ENCODE measurements around the gene MCC. TPM values are rescaled to one million over a fixed set of nuclear protein-coding genes. Genes with fewer than 3 reads are reported as not detected.

The MCC gene
- 47.7 TPM for total RNA-seq

GRCh38 chr5:113487781-113488644, at the start of gene MCC:
Gene MCC, minus strand, starts transcription at chr5:113488453.
- DNase-seq, result peak; percentile 48

DNA sequence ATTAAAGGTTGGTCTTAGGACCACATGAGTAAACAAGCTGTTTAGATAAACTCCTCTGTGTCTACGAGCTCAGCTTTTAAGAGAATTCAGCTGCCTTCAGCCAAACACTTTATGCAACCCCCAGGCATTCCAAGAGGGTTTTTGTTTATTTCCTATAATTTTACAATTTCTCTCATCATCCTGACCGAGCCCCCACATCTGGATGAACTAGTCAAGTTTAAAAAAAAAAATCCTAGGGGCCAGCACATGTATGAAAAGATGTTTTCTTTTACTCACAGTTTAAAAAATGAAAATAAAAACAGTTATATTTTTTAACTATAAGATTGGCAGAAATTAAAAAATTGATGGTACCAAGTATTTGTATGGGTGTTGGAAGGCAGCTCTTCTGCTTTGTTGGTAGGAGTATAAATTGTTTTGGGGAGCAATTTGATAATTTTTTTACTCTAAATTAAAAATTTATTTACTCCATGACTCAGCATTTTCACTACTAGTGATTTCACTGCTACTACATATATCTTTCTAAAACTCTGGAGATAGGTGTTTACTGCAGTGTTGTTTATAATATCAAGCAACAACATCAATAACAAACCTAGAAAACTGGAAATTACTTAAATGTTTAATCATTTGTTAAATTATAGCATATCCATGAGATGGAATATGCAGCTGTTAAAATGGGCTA, 43.4 kb upstream of the MCC start:
- DNase-seq, result no peak

DNA sequence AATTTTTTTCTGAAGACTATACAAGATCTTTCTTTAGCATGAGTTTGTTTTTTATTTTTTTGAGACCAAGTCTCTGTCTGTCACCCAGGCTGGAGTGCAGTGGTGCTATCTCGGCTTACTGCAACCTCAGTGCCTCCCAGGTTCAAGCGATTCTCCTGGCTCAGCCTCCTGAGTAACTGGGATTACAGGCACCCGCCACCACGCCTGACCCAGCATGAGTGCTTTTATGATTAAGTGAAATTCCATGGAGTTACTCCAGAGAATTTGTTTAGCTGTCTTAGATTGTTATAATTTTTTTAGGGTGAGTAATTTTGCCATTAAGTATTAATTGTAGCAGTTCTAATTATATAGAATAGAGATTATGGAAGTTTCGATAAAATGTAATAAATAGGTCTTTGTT, 39.5 kb upstream of the MCC start:
- DNase-seq, result no peak

DNA sequence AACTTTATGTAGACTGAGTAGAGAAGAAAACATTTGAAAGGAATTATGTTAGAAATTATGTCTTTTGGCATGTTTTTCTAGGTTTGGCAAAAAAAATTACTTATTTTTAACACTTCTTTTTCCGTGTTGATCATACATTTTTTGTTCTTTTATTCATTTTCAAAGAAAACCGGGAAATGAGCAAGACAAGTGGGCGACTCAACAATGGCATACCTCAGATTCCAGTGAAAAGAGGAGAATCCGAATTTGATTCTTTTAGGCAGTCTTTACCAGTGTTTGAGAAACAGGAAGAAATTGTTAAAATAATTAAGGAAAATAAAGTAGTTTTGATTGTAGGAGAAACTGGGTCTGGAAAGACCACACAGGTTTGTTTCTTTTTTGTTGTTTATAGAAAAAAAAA, 38.2 kb upstream of the MCC start:
- no peak for DNase-seq

DNA sequence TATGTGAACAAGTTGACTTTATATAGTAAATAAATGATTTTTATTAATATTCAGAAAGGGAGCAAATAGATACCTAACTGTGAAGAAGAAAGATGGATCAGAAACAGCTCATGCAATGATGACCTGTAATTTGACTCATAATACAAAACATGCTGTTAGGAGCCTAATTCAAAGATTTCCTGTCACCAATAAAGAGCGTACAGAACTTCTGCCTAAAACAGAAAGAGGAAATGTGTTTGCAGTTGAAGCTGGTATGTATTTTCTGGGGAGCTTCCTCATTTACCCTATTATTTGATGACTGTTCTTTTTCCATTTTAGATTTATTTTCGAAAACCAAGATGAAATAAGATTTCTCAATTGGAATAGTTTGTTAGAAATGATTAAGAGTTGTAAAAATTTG, 36.7 kb upstream of the MCC start:
- DNase-seq, result no peak

DNA sequence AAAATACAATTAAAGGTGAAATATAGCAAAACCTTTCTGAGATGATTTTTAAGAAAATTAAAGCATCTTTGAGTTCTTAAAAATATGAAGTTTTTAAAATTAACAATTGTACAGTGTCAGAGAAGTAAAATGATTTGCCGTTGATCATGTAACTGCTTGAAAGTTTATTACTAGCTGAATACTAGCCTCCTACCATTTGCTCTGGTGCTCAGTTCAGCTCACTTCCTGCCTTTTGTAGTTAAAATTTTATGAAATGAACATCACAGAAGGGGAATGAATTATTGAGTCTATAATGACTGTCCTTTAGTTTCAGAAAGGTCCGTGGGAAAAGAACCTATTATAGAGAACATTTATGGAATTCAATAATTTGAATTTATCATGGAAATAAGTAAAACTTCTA, 34.9 kb upstream of the MCC start:
- no peak for DNase-seq

DNA sequence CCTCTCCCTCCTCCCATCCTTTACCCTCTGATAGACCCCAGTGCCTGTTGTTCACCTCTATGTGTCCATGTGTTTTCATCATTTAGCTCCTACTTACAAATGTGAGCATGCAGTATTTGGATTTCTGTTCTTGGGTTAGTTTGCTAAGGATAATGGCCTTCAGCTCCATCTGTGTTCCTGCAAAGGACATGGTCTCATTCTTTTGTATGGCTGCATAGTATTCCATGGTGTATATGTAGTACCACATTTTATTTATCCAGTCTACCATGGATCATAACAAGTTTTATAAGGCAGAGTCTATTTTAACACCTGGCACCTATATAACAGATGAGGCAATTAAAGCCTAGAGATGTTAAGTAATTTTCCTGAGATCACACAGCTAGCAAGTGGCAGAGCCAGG, 32.6 kb upstream of the MCC start:
- DNase-seq, result no peak

DNA sequence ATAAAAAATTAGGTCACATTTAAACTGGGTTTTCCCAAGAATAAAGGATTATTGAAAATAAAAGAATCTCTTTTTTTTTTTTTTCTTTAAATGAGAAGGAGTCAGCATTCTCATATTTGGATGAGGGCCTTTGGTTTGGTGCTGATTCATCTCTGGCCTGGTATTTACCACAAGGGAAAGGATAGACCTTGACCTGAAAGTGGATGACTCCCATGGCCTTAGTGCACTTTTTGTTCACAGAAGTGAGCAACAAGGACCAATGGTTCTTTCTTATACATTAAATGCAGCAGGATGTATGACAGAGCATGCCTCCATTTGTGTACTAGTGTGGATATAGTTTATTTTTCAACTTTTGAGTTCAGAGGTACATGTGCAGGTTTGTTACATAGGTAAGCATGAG, 32.2 kb upstream of the MCC start:
- no peak for DNase-seq

DNA sequence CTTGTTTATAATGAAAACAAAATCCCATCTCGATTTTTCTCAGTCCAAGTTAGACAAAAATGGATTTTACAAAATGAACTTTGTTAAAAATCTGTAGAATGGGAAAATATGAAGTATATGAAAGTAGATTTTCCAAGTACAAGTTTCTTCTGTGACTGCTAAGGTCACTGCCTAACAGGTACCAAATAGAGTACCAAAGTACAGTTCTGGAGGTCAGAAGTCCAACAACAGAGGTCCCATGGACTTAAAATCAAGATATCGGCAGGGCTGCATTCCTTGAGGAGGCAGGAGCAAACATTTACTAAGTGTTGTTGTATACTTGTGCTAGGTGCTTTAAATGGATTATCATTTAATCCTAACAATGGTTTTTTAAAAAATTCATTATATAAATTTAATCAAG, 31.2 kb upstream of the MCC start:
- no peak for DNase-seq

DNA sequence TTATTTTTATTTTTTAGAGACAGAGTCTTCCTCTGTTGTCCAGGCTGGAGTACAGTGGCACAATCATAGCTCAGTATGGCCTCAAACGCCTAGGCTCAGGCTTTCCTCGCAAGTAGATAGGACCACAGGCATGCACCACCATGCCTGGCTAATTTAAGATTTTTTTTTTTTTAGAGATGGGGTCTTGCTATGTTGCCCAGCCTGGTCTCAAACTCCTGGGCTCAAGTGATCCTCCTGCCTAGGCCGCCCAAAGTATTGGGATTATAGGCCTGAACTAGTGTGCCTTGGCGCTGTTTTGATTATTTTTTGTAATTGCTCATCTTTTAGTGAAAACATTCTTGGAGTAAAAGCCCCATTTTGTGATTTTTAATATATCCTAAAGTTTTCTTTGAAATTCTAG, 30.6 kb upstream of the MCC start:
- DNase-seq, result no peak

- DNase-seq, result no peak
Measured at GRCh38 chr5:113514289-113514635, 26.0 kb upstream of the MCC start.

GRCh38 chr5:113513384-113514288, 25.4 kb upstream of the MCC start, which contains the start of gene YTHDC2:
Gene YTHDC2, plus strand, starts transcription at chr5:113513694. Its CDS starts 202 bp downstream, at chr5:113513896.
- peak; percentile 74 for DNase-seq

DNA sequence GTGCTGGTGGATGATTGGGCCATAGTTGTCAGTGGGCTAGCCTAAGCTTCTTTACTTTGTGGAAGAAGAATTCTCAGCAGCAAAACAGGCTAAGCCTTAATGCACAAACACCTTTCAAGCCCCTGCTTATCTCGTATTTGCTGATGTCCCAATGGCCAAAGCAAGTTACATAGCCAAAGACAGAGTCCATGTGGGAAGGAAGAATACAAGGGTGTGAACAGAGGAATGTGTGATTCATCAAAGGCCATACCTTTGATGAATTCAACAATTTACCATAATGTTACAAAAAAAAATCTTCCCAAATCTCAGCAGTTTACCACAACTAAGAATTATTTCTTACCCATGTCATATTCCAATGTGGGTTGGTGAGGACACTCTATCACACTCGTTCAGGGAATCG, 24.1 kb upstream of the MCC start:
- no peak for DNase-seq

GRCh38 chr5:113510836-113511451, 22.7 kb upstream of the MCC start:
- peak; percentile 27 for DNase-seq

DNA sequence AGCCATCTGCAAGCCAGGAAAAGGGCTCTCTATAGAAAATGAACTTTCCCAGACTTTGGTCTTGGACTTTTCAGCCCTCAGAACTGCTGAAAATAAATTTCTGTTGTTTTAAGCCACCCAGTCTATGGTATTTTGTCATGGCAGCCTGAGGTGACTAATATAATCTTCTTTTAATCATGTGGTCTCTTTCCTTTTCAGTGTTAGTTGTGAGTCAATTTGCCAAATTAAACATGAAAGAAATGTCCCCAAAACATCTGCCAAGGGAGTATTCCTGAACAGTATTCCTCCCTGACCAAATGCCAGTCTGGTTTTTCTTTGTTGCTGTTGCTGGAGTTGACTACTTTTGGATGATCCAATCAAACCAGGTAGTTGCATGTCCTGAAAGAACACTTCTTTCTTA, 20.5 kb upstream of the MCC start:
- DNase-seq, result no peak

GRCh38 chr5:113507601-113508000, 19.3 kb upstream of the MCC start:
- no peak for DNase-seq

- no peak for DNase-seq
Measured at GRCh38 chr5:113505181-113505580, 16.9 kb upstream of the MCC start.

- no peak for DNase-seq
Measured at GRCh38 chr5:113503146-113503545, 14.9 kb upstream of the MCC start.

DNA sequence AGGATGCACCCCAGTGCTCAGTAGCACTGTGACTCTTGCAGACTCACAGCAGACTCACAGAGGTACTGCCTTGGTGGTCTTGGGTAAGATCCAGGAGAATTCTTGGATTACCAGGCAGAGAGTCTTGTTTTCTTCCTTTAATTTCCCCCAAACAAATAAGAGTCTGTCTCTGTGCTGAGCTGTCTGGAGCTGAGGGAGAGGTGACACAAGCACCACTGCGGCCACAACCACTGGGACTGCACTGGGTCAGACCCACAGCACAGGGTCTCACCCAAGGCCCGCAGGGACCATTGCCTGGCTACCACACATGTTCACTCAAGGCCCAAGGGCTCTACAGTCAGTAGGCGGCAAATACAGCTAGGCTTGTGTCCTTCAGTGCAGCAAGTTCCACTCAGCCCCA, 13.8 kb upstream of the MCC start:
- DNase-seq, result no peak

DNA sequence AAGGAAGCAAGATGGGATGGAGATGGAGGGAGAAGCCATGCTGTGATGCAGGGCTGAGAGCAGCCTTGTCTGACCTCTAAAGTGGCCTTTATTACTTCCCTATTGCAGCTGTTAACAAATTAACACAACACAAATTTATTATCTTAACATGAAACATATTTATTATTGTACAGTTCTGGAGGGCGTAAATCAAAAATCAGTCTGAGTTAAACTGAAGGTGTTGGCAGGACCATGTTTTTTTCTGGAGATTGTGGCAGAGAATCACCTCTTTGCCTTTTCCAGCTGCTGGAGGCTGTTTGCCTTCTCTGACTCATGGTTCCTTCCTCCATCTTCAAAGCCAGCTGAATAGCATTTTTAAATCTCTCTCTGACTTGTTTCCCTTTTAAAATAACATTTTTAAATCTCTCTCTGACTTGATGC, 7.2 kb upstream of the MCC start:
- no peak for DNase-seq

- DNase-seq, result no peak
Measured at GRCh38 chr5:113493446-113493845, 5.2 kb upstream of the MCC start.

DNA sequence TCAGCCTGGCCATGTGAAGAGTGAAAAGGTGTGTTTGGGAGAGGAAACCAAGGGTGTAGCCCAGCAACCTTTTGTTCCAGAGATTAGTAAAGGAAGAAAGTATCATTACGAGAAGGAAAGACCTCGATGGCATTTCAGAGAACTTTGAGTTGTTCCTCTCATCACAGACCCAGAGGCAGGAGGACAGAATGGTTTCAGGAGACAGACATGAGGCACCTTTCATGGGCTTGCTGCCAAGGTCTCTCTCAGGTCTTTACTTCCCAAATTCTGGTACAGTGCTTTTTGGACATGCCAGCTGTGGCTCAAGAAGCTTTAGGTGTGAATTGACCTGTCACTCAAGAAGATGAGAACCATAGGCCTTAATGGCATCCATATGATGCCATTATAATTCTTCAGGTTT, 2.8 kb upstream of the MCC start:
- DNase-seq, result no peak
